Measurements from ENCODE around the gene ZNF385A.

- TF ChIP-seq CTCF (conservative IDR thresholded peaks at IDR 0.05; ENCODE audit: low read length) (no peak), EZH2phosphoT487 (IDR thresholded peaks at IDR 0.05; ENCODE audit: borderline replicate concordance) (no peak)
Measured at GRCh38 chr12:54374562-54375258, 9.8 kb downstream of the ZNF385A start.

Measured in Loucy (cell line).